Fibroblast of skin of back (primary cell): ENCODE results near the gene TIMM17B.
"Not testable (repeated sequence)": the region's sequence is repeated elsewhere in the genome, so short reads cannot be mapped to it uniquely, and the experiment has no call there.

Experiments
- DNase-seq: peaks from one replicate; pipeline ENCODE4 v3.0.0-alpha.2; 2013

TIMM17B gene

DNA sequence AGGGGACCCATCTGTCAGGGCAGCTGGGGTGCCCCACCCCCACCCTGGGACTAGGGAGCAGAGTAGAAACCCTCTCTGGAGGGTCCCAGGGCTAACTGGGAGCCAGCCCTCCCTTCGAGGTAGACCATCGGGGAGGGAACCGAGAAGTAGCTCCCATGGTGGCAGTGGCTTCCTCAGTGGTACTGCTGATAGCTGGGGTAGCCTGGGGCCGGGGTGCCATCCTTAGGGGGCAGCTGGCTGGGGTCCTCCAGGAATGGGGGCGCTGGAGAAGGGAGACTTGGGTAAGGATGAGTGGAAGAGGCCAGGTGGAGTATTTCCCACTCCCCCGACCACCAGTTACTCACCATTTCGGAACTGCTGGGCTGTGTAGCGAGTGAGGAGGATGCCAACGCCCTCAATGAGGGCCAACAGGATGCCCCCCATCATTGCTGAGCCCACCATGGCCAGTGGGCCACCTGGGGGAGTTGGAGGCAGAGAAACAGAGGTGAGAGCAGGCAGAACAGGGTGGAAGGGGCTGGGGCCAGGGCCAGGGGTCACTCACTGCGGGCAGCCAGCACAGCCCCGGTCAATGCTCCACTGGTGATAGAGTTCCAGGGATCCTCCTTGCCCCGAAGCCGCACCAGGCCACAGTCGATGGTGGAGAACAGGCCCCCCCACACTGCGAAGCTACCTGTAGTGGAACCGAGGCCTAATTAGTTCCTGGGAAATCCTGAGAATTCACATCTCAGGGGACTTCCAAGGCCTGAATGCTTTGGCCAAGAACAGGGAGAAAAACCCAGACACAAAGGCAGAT, 3.8 kb downstream of the TIMM17B start:
- DNase-seq: no peak

DNA sequence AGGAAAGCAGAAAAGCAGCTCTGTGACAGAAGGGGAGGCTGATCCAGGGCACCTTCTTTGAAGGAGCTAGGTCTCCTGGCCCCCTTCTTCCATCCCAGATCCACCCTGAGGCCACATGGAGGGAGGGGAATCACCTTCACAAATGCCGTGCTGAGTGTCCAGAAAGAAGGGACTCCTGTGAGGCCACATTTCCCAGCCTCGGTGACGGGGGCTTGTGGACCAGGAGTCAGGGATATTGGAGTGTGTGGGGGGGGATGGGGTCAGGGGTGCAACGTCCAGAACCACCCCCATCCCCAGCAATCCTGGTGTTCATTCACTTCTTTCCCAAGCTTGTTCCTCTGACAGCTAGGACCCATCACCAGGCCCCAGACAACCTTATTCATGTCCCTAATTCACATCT, 4.7 kb downstream of the TIMM17B start:
- no peak for DNase-seq

DNA sequence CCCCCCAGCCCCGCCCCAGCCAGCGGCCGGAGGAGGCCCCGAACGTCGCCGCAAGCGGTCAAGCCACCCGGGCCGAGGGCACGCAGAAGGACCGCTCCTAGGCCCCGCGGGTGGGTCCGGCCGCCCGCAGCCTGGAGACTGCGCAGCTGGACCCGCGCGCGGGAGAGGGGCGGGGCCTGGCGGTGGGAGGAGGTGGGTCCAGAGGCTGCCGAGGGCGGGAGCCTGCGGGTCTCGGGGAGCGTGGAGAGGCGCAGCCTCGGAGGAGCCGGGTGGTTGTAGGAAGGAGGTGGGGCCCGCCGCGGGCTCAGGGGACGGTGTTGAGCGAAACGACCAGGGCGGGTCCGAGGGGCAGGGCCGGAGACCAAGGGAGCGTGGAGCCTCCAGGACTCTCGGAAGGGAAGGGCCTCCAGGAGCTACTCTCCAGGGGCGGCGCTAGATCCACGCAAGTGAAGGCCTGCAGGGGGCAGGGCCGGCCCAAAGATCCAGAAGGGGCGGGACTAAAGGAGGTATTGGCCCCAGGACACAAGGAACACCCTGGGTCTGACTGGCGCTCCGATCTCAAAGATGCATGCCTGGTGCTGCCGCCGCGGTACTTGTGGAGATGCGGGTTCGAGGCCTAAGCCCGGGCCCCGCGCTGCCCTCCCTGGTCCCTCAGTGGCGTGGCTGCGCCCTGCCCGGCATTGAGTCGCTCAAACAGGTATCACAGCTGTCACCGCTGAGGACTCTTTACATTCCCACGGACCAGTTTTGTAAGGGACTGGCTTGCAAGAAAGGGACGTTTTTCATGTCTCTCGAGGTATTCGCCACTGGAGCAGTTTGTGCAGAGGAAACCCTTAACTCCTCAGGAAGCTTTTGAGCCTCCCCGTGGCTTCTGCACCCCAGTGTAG, 5.9 kb downstream of the TIMM17B start:
- peak; percentile 86 for DNase-seq

DNA sequence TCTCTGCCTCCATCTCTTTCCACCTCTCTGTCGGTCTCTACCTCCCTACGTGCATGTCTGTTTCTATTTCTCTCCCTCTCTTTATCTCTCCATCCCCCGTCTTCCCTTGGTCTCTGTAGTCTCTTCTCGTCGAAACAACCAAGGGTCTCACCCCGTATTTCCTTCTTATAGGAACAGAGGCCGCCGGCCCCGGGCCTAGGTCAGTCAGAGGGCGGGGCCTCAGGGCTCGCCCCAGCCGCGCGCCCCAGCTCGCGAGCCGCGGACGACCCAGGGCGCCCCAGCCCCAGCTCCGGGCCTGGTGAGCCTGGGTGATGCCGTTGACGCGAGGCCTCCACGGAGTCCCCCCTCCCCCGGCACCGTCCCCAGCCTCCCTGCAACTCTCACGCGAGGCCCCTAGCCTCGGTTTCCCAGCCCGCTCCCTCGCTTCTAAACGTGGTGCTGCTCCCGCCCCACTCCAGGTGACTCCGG, 6.6 kb downstream of the TIMM17B start:
- DNase-seq: no peak

DNA sequence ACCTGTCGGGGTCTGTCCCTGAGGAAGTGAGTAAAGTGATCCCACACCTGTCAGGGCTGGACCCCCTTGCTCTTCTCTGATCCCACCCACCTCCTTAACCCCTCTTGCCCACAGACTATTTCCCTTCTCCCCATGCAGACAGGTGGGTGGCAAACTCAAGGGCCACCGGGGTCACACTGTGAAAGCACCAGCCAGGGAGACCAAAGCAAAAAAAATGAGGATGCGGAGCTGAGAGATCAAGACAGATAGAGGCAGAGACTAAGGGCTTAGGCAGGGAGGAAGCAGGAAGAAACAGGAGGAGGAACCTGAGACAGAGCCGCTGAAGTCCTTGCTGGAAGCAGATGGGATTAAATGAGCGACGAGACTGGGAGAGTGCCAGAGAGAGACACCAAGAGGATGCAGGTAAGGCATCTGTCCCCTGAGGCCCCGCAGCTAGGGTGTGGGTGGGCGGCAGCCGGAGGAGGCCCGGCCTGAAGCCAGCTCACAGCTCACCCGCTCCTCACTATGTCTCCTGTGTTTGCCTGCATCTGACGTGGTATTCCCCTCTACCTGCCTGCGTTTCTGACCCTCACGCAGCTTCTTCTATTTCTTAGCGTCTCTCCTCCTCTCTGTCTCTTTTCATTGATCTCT, 7.2 kb downstream of the TIMM17B start:
- DNase-seq: no peak

DNA sequence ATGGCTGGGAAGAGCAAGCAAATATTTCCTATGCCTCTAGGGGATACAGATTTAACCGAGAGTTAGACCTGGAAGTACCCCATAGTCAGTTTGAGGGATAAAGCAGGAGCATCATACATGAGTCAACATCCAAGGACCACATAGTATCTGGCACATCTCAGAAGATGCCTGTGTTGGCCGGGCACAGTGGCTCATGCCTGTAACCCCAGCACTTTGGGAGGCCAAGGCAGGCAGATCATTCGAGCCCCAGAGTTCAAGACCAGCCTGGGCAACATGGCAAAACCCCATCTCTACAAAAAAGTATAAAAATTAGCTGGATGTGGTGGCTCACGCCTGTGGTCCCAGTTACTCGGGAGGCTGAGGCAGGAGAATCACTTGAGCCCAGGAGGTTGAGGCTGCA, 11.0 kb downstream of the TIMM17B start:
- not testable (repeated sequence) for DNase-seq

DNA sequence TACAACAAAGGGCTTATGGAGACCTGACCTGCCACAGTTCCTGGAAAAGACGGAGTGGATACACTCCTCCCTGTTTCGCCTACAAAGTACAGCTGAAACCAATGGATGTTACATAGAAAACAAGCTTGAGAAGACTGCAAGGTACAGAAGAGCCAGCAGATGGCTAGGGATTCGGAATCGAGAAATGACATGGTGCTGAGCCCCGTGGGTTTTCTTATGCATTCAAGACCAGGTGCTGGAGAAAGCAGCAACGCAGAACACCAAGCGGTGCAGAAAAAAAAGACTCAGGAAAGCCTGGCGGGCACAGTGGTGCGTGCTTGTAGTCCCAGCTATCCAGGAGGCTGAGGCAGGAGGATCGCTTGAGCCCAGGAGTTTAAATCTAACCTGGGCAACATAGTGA, 13.8 kb downstream of the TIMM17B start:
- DNase-seq: no peak

DNA sequence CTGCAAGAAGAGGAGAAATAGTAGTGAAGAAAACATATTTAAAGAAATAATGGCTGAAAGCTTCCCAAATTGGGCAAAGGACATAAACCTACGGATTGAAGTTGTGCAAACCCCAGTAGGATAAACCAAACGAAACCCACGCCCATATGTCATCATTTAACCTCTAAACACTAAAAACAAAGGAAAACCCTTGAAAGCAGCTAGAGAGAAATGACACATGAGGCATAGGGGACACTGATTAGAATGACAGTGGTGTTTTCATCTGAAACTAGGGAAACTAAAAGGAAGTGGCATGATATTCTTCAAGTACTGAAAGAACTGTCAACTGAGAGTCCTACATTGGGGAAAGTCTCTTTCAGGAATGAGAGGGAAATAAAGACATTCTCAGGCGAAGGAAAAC, 20.6 kb downstream of the TIMM17B start:
- not testable (repeated sequence) for DNase-seq

DNA sequence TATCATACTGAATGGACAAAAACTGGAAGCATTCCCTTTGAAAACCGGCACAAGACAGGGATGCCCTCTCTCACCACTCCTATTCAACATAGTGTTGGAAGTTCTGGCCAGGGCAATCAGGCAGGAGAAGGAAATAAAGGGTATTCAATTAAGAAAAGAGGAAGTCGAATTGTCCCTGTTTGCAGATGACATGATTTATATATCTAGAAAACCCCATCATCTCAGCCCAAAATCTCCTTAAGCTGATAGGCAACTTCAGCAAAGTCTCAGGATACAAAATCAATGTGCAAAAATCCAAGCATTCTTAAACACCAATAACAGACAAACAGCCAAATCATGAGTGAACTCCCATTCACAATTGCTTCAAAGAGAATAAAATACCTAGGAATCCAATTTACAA, 25.6 kb downstream of the TIMM17B start:
- not testable (repeated sequence) for DNase-seq

DNA sequence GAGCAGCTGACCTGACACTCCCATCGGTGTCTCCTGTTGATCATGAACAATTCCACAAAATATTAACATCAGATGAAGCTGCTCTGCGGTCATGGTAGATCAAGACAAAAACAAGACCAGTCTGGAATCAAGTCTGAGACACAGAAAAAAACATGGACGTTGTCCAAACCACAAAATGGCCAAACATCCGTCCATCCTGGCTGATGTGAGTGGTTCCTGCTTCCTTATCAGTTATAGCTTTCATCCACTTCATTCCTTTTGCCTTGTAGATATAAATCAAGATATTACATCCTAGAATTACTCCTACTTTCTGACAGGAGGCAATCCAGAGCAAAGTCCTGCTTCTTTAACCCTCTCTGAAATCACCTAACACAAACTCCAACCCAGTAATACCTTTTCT, 33.4 kb downstream of the TIMM17B start:
- DNase-seq: peak; percentile 17

DNA sequence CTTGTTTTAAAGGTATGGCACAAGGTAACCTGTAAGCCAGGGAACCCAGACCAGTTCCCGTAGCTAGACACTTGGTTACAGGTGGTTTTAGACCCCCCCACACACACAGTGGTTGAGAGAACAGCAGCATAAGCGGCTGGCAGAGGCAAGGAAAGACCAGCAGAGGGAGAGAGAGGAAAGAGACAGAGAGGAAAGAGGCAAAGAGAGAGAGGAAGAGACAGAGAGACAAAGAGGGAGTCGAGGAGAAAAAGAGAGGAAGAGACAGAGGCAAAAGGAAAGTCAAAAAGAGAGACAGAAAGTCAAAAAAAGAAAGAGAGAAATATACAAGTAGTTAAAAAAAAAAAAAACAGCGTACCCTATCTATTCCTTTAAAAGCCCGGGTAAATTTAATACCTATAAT, 42.7 kb downstream of the TIMM17B start:
- DNase-seq: no peak

DNA sequence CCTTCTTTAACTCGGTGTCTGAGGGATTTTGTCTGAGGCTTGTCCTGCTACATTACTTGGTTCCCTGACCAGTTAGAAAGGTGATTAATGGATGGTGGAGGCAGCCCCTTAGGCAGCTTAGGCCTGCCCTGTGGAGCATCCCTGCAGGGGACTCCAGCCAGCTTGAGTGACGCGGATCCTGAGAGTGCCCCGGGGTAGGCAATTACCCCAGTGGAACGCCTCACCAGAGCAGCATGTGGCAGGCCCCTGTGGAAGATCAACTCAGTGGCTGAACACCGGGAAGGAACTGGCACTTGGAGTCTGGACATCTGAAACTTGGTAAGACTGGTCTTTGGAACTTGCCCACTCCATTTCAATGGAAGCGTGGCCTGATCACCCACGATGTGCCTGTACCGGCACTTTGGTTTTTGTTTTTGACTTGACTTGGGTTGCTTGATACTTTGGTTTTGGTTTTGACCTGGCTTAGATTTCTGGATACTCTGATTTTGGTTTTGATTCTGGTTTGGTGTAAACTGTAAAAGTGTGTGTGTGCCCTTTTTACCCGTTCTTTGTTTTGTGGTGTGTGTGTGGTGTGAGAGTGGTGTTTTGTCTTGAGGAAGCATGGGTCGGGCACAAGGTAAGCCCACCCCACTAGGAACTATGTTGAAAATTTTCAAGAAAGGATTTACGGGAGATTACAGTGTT, 43.3 kb downstream of the TIMM17B start:
- DNase-seq: not testable (repeated sequence)

DNA sequence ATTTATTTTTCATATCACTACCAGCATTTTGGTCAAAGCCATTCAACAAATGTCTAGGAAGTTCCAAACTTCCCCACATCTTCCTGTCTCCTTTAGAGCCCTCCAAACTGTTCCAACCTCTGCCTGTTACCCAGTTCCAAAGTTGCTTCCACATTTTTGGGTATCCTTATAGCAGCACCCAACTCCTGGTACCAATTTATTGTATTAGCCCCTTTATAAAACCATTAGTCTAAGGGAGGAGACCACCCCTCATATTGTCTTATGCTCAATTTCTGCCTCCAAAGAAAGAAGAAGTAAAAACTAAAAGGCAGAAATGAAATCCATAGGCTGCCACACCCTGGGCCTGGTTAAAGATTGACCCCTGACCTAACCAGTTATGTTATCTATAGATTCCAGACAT, 44.1 kb downstream of the TIMM17B start:
- not testable (repeated sequence) for DNase-seq

DNA sequence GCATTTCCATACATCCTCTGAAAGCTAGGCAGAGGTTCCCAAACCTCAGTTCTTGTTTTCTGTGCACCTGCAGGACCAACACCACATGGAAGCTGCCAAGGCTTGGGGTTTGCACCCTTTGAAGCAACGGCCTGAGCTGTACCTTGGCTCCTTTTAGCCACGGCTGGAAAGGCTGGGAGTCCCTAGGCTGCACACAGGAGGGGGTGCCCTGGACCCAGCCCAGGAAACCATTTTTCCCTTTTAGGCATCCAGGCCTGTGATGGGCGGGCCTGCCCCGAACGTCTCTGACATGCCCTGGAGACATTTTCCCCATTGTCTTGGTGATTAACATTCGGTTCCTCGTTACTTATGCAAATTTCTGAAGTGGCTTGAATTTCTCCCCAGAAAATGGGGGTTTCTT, 44.7 kb downstream of the TIMM17B start:
- DNase-seq: no peak

DNA sequence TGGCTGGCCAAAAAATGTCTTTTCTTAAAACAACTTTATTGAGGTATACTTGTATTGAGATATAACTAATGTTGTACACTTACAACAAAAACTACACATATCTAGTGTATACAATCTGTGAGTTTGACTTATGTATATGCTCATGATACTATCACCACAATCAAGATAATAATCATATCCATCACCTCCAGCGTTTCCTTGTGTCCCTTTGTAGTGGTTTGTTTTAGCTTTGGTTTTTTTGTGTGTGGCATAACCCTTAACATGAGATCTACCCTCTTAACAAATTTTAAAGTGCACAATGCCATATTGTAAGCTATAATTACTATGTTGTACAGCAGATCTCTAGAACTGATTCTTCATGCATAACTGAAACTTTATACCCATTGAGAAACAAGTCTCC, 48.7 kb downstream of the TIMM17B start:
- DNase-seq: no peak
